ENCODE data around the gene ITGB8.

DNA sequence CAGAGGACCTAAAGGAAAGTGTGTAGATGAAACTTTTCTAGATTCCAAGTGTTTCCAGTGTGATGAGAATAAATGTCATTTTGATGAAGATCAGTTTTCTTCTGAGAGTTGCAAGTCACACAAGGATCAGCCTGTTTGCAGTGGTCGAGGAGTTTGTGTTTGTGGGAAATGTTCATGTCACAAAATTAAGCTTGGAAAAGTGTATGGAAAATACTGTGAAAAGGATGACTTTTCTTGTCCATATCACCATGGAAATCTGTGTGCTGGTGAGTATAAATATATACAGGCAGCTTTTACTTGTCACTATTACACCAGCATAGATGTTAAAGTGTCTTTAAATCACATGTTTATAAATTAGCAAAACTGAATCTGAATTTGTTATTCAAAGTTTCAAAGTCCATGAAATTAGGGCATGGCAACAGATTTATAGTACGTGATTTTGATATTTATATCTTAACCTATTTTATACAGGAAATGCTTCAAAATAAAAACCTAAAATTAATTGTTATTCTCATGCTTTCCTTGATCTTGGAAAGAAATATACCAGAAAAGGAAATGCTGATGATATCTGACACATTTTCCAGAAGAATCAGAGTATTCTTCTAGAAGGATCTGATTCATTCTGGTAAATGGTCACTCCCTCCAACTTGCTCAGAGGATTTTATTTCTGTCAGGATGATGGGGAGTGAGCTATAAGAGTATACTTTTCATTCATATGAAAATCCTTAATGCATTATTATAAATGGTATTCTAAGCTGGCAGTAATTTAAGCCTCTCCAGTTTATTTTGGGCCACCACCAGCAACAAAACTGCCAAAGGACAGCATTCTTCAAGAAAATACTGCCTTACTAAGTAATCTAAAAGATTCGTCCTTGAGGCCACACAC, 71.4 kb downstream of the ITGB8 start:
- TF ChIP-seq GATA3 (IDR thresholded peaks at IDR 0.05; ENCODE audit: low read depth, low read length) (no peak), GATA2 (IDR thresholded peaks at IDR 0.05; ENCODE audit: low read depth, low read length) (no peak)

Measured in SH-SY5Y (cell line).